Loucy (cell line): ENCODE measurements around the gene FAM241B.
A peak's percentile ranks its signal among the peaks of the same experiment; 100 is the strongest.

Experiments
- H2AFZ ChIP-seq: fragments of 200-600 bp; sonication (generic); 2 replicates; pipeline ENCODE4 v1.6.0; 2016; ENCODE audit warnings: antibody characterized with exemption, mild to moderate bottlenecking, low read length, moderate library complexity
- H3F3A ChIP-seq: fragments of 200-600 bp; 2 replicates; pipeline ENCODE4 v1.6.0; 2016; ENCODE audit warnings: antibody characterized with exemption, low read depth, mild to moderate bottlenecking
- H3K27me3 ChIP-seq: fragments of 200-600 bp; sonication (generic); 2 replicates; pipeline ENCODE4 v1.6.1; 2014; ENCODE audit warnings: low read length, mild to moderate bottlenecking; ENCODE audit not compliant: insufficient read depth, poor library complexity, severe bottlenecking
- H3K36me3 ChIP-seq: fragments of 200-600 bp; sonication (generic); 2 replicates; pipeline ENCODE4 v1.6.1; 2016; ENCODE audit warnings: low read length; ENCODE audit not compliant: insufficient read depth
- H3K4me1 ChIP-seq: fragments of 200-600 bp; sonication (generic); 2 replicates; pipeline ENCODE4 v1.5.1; 2014; ENCODE audit warnings: low read length, mild to moderate bottlenecking; ENCODE audit not compliant: insufficient read depth, poor library complexity, severe bottlenecking
- H3K4me2 ChIP-seq: fragments of 200-600 bp; sonication (generic); 2 replicates; pipeline ENCODE4 v1.6.0; 2014; ENCODE audit warnings: antibody characterized with exemption, low read length, low read depth, mild to moderate bottlenecking; ENCODE audit not compliant: poor library complexity, severe bottlenecking
- H3K4me3 ChIP-seq: fragments of 200-600 bp; sonication (generic); 2 replicates; pipeline ENCODE4 v1.5.1; 2014; ENCODE audit warnings: low read length, mild to moderate bottlenecking, mixed read lengths; ENCODE audit not compliant: poor library complexity, severe bottlenecking
- H3K79me2 ChIP-seq: fragments of 200-600 bp; sonication (generic); 2 replicates; pipeline ENCODE4 v1.6.1; 2014; ENCODE audit warnings: low read length; ENCODE audit not compliant: insufficient read depth
- H3K9ac ChIP-seq: fragments of 200-600 bp; sonication (generic); 2 replicates; pipeline ENCODE4 v1.6.0; 2014; ENCODE audit warnings: mild to moderate bottlenecking, low read depth, low read length, moderate library complexity; ENCODE audit not compliant: poor library complexity, severe bottlenecking
- H3K9me2 ChIP-seq: fragments of 200-600 bp; sonication (generic); replicated peaks from 2 replicates; pipeline ENCODE4 v1.6.1; 2016; ENCODE audit warnings: low read depth, low read length, mixed read lengths
- H3K9me3 ChIP-seq: fragments of 200-600 bp; sonication (generic); 2 replicates; pipeline ENCODE4 v1.6.1; 2014; ENCODE audit warnings: mild to moderate bottlenecking, antibody characterized with exemption, low read length, low read depth; ENCODE audit not compliant: insufficient read depth
- H4K20me1 ChIP-seq: fragments of 200-600 bp; sonication (generic); 2 replicates; pipeline ENCODE4 v1.6.0; 2014; ENCODE audit warnings: antibody characterized with exemption, low read length, mild to moderate bottlenecking; ENCODE audit not compliant: insufficient read depth, poor library complexity, severe bottlenecking
- CTCF ChIP-seq: fragments of 200-600 bp; sonication (generic); conservative IDR thresholded peaks from 2 replicates; pipeline ENCODE4 v1.5.1; 2014; ENCODE audit warnings: mild to moderate bottlenecking, antibody characterized with exemption, low read length
- EZH2phosphoT487 ChIP-seq: fragments of 200-600 bp; IDR thresholded peaks from 2 replicates; pipeline ENCODE4 v1.6.1; 2018; ENCODE audit warnings: antibody characterized with exemption, mild to moderate bottlenecking, moderate library complexity, borderline replicate concordance

The FAM241B gene

GRCh38 chr10:69651362-69651761 is 21.3 kb downstream of the FAM241B start:
- no peaks in the 10 kb centered on the region for H3K36me3 ChIP-seq
- H3K9me2 ChIP-seq, result no peaks in the 10 kb centered on the region
- H3K27me3 ChIP-seq, result no peaks in the 10 kb centered on the region
- TF ChIP-seq EZH2phosphoT487 (no peak), CTCF (no peak)
- peak overlapping the region; percentile 22 for H3K4me2 ChIP-seq
- H3K4me1 ChIP-seq, result peaks cover 16% of the 10 kb centered on the region
- no peak overlapping the region for H3K4me3 ChIP-seq
- no peak overlapping the region for H3K9ac ChIP-seq
- H3F3A ChIP-seq, result no peaks in the 10 kb centered on the region
- H3K79me2 ChIP-seq, result no peaks in the 10 kb centered on the region
- 0 out of 2 replicates have a peak, but pooled peaks cover 3% of the 10 kb centered on the region for H3K9me3 ChIP-seq
- peak overlapping the region; percentile 23; the same call in 1 of the 2 replicates for H2AFZ ChIP-seq
- no peaks in the 10 kb centered on the region for H4K20me1 ChIP-seq

GRCh38 chr10:69652111-69652856 is 22.2 kb downstream of the FAM241B start:
- H3K27me3 ChIP-seq, result no peaks in the 10 kb centered on the region
- H3K4me2 ChIP-seq, result peak overlapping the region; percentile 22
- TF ChIP-seq EZH2phosphoT487 (no peak), CTCF (no peak)

GRCh38 chr10:69652857-69653199 is 22.8 kb downstream of the FAM241B start:
- Histone ChIP-seq H3K4me1 (peaks cover 16% of the 10 kb centered on the region), H3K9me2 (no peaks in the 10 kb centered on the region), H3K4me2 (no peak overlapping the region), H3K36me3 (no peaks in the 10 kb centered on the region), H3K9ac (no peak overlapping the region), H2AFZ (no peak overlapping the region), H3F3A (no peaks in the 10 kb centered on the region), H3K79me2 (no peaks in the 10 kb centered on the region), H3K9me3 (0 out of 2 replicates have a peak, but pooled peaks cover 3% of the 10 kb centered on the region), H3K4me3 (no peak overlapping the region), H4K20me1 (no peaks in the 10 kb centered on the region), H3K27me3 (no peaks in the 10 kb centered on the region)
- TF ChIP-seq EZH2phosphoT487 (no peak), CTCF (no peak)

More at GRCh38 chr10:69652111-69652856, 22.2 kb downstream of the FAM241B start:
- Histone ChIP-seq H4K20me1 (no peaks in the 10 kb centered on the region), H3K79me2 (no peaks in the 10 kb centered on the region), H3F3A (no peaks in the 10 kb centered on the region), H3K4me1 (peaks cover 16% of the 10 kb centered on the region), H3K9me2 (no peaks in the 10 kb centered on the region), H3K4me3 (no peak overlapping the region), H3K9me3 (0 out of 2 replicates have a peak, but pooled peaks cover 3% of the 10 kb centered on the region), H3K36me3 (no peaks in the 10 kb centered on the region), H3K9ac (no peak overlapping the region), H2AFZ (no peak overlapping the region)
